GM19372 (cell line): ENCODE results near the gene GNAT3.

Source experiments
- ATAC-seq: cut with Tn5 transposase; IDR thresholded peaks from one replicate; pipeline ENCODE4 v1.9.1; 2021; ENCODE audit warnings: mild to moderate bottlenecking, low read depth, moderate library complexity; ENCODE audit not compliant: unreplicated experiment

The GNAT3 gene

GRCh38 chr7:80511964-80512363, at the start of gene GNAT3:
TSS of gene GNAT3 (minus strand) at chr7:80512064. CDS start at chr7:80511926, 138 bp downstream.
- no peak for ATAC-seq

GRCh38 chr7:80558116-80558515, 46.3 kb upstream of the GNAT3 start:
- no peak for ATAC-seq

- ATAC-seq, result no peak
Measured at GRCh38 chr7:80552031-80552694, 40.3 kb upstream of the GNAT3 start.

- ATAC-seq, result no peak
Measured at GRCh38 chr7:80550005-80550404, 38.1 kb upstream of the GNAT3 start.

GRCh38 chr7:80548840-80549530, 37.1 kb upstream of the GNAT3 start:
- ATAC-seq, result no peak

- no peak for ATAC-seq
Measured at GRCh38 chr7:80542398-80542797, 30.5 kb upstream of the GNAT3 start.

- no peak for ATAC-seq
Measured at GRCh38 chr7:80540836-80541235, 29.0 kb upstream of the GNAT3 start.

- no peak for ATAC-seq
Measured at GRCh38 chr7:80537091-80537490, 25.2 kb upstream of the GNAT3 start.

GRCh38 chr7:80536426-80536825, 24.6 kb upstream of the GNAT3 start:
- no peak for ATAC-seq

GRCh38 chr7:80533287-80533686, 21.4 kb upstream of the GNAT3 start:
- ATAC-seq, result no peak

GRCh38 chr7:80532153-80532552, 20.3 kb upstream of the GNAT3 start:
- ATAC-seq, result no peak

- no peak for ATAC-seq
Measured at GRCh38 chr7:80530136-80530535, 18.3 kb upstream of the GNAT3 start.

- ATAC-seq, result no peak
Measured at GRCh38 chr7:80529362-80529761, 17.5 kb upstream of the GNAT3 start.

GRCh38 chr7:80528689-80529088, 16.8 kb upstream of the GNAT3 start:
- ATAC-seq, result no peak

GRCh38 chr7:80526472-80526871, 14.6 kb upstream of the GNAT3 start:
- no peak for ATAC-seq

GRCh38 chr7:80524693-80525092, 12.8 kb upstream of the GNAT3 start:
- no peak for ATAC-seq

GRCh38 chr7:80521809-80522208, 9.9 kb upstream of the GNAT3 start:
- no peak for ATAC-seq

GRCh38 chr7:80520199-80520598, 8.3 kb upstream of the GNAT3 start:
- no peak for ATAC-seq

GRCh38 chr7:80517282-80517747, 5.5 kb upstream of the GNAT3 start:
- ATAC-seq, result no peak

GRCh38 chr7:80515298-80515697, 3.4 kb upstream of the GNAT3 start:
- no peak for ATAC-seq

- no peak for ATAC-seq
Measured at GRCh38 chr7:80510021-80510420, 1.8 kb downstream of the GNAT3 start.

- no peak for ATAC-seq
Measured at GRCh38 chr7:80508440-80508839, 3.4 kb downstream of the GNAT3 start.
